Stimulated activated CD4-positive, alpha-beta T cell treated with anti-CD3 and anti-CD28 coated beads, Interleukin-1b, Interleukin-23, amount 100 ng/mL, for 48 hours (primary cell): ENCODE measurements around the gene IFTAP.
"Not testable (repeated sequence)": the region's sequence is repeated elsewhere in the genome, so short reads cannot be mapped to it uniquely, and the experiment has no call there.

Experiments
- DNase-seq: peaks from one replicate; pipeline ENCODE4 v3.0.0-alpha.2; 2020

The IFTAP gene, protein sequence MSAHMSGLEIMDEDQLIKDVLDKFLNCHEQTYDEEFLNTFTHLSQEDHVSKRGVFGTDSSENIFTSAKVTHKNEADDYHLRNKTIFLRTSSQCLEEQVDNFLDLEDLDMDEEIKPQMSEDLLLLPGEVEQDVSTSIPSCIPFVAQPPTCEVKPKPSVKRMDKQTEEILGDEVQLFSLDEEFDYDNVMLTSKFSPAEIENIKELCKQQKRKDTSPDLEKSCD

DNA sequence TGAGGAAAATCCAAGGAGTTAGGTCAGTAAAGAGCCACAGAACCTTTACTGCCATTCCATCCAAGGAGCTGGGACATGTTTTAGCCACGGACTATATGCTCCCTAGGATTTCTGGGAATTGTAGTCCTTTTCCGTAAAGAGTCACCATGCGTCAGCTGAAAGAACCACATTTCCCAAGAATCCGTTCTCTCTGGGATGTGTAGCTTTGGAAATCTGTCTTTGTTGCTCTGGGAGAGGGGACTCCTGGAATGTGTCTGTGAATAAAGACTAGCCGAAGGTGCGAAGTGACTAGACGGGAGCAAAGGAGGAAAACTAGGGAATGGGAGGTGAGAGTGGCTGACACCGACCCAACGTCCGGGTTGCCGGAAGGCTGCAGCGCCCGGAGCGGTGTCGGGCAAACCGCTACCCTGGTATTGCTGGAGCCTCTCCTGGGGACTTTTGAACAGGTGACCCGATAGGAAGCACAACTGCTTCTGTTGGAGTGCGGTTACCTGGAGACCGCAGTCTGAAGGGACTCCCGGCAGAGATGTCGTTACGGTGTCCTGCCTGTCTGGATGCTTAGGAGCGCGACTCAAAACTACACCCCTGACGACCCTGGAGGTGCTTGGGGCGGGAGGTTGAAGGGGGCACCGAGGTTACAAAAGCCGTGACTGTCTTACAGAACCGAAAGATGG, at the start of gene IFTAP:
Gene IFTAP (plus strand): TSS at position 187 of the 674 bp plus-strand sequence. CDS start 15,602 bp downstream, outside the sequence.
- peak; percentile 30 for DNase-seq

DNA sequence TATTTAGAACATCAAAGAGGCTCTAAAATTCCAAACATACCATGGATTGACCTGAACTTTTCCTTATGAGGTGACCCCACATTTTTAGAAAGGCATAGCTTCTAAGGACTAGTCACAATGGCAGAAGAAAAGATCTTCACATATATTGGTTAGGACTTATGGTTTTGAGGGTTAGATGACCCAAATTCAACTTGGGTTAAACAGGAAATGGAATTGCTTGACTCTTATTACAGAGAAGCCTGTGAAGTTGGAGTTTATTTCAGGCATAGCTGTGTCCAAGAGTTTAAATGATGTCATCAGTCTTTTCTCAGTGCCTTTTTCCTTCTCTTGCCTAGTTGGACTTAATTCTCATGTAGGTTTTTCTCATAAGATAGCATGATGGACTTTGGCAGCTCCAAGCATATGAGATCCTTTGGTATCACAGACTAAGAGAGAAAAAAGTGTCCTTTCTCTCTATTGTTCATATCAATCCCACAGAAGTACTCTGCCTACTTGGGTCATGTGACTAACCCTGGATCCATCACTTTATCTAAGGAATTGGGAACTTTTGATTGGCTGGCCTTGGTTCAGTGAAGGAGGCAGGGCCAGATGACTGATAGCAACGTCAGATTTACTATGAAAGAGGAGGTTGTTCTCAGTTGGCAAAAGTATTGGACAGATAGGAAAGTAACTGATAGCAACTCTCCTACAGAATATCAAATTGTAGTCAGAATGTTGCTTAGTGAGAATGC, 43.8 kb upstream of the IFTAP start:
- no peak for DNase-seq

DNA sequence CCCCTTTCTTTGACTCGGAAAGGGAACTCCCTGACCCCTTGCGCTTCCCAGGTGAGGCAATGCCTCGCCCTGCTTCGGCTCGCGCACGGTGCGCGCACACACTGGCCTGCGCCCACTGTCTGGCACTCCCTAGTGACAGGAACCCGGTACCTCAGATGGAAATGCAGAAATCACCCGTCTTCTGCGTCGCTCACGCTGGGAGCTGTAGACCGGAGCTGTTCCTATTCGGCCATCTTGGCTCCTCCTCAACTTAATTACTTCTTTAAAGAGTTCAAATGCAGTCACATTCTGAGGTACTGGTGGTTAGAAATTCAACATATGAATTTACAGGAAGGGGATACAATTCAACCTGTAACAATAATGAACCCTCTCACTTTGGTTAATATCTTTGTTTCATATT, 36.9 kb upstream of the IFTAP start:
- DNase-seq, result not testable (repeated sequence)

DNA sequence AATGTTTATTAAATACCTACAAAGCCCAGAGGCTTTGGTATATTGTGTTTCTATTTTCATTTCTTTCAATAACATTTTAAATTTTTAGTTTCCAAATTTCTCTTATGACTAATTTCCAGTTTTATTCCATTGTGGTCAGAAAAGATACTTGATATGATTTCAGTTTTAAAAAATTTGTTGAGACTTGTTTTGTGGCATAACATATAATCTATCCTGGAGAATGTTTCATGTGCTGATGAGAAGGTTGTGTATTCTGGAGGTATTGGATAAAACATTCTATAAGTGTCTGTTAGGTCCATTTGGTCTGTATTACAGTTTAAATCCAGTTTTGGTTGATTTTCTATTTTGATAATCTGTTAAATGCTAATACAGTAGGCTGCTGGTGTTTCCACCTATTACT, 36.3 kb upstream of the IFTAP start:
- no peak for DNase-seq

DNA sequence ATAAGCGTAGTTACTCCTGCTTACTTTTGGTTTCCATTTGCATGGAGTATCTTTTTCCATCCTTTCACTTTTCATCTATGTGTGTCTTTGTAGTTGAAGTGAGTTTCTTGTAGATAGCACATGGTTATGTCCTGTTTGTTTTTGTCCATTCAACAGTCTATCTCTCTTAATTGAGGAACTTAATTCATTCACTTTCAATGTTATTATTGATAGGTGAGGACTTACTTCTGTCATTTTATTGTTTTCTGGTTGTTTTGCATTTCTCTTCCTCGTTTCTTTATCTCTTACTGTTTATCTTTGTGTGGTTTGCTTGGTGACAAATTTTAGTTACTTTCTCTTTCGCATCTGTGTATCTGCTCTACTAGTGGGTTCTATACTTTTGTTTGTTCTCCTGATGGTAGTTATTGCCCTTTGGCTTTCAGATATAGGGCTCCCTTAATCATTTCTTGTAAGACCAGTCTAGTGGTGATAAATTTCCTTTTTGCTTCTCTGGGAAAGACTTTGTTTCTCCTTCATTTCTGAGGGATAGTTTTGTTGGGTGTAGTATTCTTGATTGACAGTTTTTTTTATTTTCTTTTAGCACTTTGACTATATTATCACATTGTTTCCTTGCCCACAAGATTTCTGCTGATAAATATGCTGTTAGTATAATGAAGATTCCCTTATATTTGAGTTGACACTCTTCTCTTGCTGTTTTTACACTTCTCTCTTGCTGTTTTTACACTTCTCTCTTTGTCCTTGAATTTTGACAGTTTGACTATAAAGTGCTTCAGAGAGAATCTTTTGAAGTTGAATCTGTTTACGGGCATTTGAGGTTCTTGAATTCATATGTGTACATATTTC, 35.5 kb upstream of the IFTAP start:
- no peak for DNase-seq

DNA sequence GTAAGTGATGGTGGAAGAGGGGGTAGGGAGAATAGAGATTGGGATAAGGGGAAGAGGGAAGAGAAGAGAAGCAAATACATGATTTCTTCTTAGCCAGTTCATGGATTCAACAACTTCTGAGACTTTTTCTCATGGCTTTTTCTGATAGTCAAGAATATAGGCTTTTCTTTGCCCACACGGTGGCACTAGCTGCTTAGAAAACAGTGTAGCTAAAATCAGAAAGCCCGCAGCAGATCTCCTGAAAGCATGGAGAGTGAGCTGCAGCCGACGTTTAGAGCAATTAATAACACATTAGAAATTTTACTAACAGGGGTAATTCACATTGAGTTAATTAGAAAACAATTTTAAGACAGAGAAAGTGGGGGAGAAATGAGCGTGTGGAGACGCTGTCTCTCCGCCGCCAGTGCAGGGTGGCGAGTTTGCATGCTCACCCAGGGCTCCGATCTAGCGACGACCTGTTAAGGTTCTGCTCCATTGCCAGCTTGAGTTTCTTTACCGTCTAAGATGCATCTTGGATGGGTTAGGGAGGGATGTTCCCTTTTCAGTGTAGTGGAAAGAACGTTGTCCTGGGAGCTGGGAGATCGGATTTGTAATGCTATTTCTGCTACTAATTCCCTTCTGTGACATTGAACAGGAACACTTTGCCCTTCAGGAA, 29.8 kb upstream of the IFTAP start:
- peak; percentile 29 for DNase-seq

DNA sequence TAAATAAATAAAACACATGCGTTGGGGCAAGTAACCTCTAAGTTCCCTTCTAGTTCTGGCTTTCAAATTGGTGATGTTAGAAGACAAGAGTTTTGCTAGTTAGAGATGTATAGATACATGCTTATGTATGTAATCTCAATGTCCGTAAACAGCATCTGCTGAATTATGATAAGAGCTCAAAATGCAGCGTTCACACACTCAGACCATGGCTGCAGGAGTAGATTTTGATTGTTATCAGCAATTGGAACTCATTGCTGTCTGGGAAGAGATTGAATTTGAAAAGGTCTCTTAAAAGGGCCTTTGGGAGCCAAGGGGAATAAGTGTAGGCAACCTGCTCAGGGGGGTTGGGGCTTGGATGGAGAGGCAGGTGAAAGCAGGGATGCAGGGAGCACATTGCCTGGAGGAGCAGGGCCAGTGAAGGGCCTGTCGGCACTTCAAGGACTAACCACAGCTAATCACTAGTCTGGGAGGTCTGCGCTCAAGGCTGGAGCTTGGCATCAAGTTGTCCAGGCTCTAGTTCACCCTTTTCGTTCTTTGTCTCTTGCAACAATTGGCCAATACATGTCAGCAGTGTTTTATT, 29.2 kb upstream of the IFTAP start:
- DNase-seq, result no peak

DNA sequence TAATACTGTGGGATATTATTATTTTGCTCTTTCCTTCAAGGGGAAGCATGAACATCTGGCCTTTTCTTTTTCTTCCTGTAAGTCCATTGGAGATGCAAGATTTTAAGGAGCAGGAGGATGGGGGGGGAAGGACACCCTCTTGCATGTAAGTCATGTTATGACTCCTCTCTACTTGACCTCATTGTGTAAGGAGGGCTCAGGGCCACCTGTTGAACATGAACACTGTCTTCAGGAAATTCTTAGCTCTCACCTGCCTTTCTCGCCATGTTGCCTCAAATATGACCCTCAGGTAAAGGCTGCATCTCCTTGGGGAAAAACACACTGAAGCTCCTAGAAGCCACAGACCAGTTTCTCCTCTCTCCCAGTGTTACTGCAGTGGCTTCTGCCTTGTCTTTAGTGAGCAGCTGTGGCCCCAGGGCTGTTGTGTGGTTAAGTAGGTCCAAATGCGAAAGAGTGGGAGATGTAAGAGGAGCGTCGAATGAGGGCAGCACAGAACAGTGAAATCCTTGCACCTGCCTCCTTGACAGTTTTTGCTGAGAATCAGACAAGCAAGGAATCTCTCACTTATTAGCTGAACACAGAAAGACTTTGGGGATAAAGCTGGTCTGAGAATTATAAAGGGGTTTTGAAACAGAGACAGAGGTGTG, 27.8 kb upstream of the IFTAP start:
- no peak for DNase-seq

DNA sequence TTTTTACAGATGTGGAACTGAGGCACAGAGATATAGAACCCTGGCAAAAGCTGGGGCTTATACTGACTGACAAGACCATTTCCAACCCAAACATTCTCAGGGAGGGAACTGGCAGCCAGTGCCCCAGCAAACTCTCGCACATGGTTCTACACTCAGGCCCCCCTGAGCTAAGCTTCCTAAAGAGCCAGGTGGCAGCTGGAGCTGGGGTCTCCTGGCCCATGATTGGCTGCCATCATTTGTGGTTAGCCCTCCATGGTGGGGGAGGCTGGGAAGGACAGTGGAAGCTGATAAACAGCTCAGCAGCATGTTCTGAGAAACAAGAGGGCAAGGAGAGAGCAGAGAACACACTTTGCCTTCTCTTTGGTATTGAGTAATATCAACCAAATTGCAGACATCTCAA, 26.6 kb upstream of the IFTAP start, which contains the start of gene RAG1:
Gene RAG1 (plus strand): TSS at position 314 of the 400 bp plus-strand sequence. CDS start 5,298 bp downstream, outside the sequence.
- DNase-seq, result no peak

DNA sequence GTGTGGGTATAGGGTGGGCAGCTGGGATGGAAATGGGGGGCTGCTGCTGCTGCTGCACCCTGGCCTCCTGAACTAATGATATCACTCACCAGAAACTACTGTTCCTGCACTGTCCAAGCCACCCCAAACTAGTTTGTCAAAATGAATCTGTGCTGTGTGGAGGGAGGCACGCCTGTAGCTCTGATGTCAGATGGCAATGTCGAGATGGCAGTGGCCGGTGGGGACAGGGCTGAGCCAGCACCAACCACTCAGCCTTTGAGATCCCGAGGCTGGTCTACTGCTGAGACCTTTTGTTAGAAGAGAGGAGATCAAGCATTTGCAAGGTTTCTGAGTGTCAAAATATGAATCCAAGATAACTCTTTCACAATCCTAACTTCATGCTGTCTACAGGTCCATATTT, 25.2 kb upstream of the IFTAP start:
- DNase-seq, result no peak

DNA sequence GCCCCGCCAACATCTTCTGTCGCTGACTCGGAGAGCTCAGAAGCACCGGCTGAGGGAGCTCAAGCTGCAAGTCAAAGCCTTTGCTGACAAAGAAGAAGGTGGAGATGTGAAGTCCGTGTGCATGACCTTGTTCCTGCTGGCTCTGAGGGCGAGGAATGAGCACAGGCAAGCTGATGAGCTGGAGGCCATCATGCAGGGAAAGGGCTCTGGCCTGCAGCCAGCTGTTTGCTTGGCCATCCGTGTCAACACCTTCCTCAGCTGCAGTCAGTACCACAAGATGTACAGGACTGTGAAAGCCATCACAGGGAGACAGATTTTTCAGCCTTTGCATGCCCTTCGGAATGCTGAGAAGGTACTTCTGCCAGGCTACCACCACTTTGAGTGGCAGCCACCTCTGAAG, 19.8 kb upstream of the IFTAP start:
- DNase-seq, result no peak

DNA sequence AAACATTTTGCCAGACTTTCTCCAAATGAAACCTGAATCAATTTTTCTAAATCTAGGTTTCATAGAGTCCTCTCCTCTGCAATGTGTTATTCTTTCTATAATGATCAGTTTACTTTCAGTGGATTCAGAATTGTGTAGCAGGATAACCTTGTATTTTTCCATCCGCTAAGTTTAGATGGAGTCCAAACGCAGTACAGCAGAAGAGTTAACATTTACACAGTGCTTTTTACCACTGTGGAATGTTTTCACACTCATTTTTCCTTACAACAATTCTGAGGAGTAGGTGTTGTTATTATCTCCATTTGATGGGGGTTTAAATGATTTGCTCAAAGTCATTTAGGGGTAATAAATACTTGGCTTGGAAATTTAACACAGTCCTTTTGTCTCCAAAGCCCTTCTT, 16.9 kb upstream of the IFTAP start:
- no peak for DNase-seq

DNA sequence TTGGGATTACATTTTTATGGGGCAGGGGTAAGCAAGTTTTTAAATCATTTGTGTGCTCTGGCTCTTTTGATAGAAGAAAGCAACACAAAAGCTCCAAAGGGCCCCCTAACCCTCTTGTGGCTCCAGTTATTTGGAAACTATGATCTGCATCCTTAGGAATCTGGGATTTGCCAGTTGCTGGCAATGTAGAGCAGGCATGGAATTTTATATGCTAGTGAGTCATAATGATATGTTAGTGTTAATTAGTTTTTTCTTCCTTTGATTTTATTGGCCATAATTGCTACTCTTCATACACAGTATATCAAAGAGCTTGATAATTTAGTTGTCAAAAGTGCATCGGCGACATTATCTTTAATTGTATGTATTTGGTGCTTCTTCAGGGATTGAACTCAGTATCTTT, 16.4 kb upstream of the IFTAP start:
- no peak for DNase-seq

DNA sequence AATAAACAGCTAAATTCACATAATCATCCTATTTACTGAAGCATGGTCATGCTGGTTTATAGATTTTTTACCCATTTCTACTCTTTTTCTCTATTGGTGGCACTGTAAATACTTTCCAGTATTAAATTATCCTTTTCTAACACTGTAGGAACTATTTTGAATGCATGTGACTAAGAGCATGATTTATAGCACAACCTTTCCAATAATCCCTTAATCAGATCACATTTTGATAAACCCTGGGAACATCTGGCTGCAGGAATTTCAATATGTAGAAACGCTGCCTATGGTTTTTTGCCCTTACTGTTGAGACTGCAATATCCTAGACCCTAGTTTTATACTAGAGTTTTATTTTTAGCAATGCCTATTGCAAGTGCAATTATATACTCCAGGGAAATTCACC, 15.8 kb upstream of the IFTAP start:
- no peak for DNase-seq

DNA sequence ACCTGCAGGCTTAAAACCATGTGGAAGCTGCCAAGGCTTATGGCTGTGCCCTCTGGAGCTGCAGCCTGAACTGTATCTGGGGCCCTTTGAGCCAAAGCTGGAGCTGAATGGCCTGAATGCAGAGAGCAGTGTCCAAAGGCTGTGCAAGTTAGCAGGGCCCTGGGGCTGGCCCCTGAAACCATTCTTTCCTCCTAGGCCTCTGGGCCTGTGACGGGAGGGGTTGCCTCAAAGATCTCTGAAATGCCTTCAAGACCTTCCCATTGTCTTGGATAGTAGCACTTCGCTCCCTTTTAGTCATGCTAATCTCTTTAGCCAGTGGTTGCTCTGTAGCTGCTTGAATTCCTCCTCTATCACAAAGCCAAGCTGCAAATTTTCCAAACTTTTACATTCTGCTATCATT, 12.8 kb upstream of the IFTAP start:
- DNase-seq, result no peak

DNA sequence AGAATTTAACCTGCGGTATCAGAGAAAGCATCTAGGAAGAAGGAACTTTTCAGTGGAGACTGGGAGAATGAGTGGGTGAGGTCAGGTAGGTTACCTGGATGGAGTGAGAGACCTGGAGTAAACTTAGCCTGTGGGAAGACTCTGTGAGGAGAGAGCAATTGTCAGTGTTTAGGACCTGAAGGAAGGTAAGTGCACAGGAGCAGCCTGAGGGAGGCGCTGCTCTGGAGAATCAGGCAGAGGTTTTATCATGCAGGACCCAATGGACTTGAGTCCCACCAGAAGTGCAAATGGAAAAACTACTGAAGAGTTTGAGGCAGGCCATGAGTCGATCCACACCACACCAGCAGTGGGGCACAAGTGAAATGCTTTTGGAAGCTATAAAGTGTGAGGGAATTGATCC, 10.6 kb upstream of the IFTAP start:
- DNase-seq, result no peak

DNA sequence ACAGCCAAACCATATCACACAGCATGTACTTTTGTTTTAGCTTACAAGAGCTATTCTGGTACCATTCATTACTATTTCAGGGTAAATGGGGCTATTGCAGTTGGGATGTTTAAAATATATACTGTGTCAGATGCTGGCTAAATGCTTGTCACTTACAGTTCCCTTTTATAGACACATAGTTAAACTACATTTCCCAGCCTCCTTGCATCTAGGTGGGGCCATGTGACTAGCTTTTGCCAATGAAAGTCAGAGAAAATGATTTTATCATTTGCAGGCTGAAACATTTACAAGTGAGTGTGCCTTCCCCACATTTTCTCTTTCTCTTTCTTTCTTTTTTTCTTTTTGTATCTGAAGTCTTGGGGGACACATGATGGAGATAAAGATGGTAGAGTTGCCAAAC, 7.8 kb upstream of the IFTAP start:
- DNase-seq, result no peak

DNA sequence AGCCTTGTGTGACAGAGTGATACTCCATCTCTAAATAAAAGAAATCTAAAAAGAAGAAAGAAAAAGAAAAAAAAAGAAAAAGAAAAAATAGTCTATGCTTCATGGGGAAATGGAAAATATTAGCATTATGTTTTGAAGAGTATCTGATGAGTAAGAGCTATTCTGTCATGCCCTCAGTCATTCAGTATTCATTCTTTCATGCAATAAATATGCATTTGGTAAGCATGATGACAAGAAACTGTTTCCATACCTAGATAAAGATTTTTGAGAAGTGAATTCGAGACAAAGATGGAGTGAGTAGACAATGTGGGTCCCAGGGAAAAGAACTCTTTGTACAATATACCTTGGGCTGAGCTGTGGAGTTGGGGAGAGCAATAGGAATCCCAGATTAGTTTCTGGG, 6.2 kb upstream of the IFTAP start:
- DNase-seq, result no peak

DNA sequence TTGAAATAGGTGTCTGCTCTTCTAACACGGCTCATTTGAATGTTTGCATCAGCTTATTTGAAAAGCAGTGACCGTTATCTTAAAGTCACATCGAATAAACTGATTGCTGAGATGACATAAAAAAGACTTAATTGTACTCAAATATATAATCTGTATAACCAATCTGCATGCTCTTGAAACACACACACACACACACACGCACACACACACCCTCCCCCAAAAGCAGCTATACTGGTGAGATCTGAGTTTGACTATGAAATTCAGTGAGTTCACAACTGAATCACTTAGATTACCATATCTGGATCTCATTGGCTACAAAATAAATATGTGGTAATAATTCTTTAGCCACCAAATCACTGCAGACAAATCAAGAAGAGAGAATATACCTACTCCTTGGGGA, 3.8 kb upstream of the IFTAP start:
- DNase-seq, result no peak

DNA sequence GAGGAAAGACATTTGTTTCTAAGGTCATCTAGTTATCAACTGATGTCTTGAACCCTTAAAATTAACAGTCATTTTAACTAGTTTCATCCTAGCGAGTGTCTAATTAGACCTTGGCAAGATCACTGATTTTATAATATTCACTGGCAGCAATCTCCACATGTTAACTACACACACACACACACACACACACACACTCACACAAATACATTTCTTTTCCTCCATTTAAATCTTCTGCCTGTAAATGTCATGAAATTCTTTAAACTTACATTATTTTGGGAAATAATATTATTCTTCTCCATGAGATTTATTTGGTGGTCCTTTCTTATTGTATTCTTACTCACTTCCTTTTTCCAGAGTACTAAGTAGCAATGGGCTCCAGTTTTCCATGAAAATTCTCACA, 2.9 kb upstream of the IFTAP start:
- no peak for DNase-seq

DNA sequence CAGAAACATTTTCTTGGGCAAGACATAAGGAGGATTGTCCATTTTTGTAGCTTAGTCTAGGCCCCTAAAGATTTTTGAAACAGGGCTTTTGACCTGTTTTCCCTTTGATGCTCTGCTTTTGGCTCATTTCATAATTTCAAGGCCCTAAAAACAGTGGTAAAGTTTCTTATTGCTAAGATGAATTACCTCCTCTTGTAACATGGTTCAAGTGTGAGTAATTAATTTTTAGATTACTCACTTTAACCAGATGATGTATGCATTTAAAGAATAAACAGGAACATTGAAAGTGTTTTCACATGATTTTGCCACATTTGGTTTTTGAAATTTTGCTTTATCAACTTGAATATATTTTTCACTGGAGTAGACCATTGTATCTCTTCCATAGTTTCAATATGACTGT, 2.6 kb downstream of the IFTAP start:
- no peak for DNase-seq

DNA sequence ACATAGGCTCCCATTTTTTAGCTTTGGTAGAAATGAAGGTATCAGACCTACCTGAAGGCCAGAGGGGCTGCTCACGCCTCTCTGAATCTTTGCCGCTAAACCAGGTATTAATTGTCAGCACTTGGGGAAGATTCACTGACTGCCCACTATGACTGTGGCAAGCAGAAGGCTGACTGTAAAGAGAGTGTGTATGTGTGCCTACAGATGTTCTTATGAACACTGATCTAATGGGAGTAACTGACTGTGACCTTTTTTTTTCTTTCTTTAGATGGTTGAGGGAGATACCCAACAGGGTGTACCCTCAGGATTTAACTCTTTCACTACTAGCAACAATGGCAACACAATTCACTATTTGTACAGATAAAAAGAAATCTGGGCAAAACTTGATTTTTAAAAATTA, 3.7 kb downstream of the IFTAP start, which contains the start of gene RAG2:
Gene RAG2 (minus strand): TSS at position 186 of the 400 bp plus-strand sequence. CDS start 4,068 bp downstream, outside the sequence.
- DNase-seq, result no peak
